ENCODE results near the gene RIPK3. TPM values are rescaled to one million over a fixed set of nuclear protein-coding genes. Genes with fewer than 3 reads are reported as not detected.

Gene RIPK3
- total RNA-seq, 1 donor from 2014 or later: 0.95 TPM

DNA sequence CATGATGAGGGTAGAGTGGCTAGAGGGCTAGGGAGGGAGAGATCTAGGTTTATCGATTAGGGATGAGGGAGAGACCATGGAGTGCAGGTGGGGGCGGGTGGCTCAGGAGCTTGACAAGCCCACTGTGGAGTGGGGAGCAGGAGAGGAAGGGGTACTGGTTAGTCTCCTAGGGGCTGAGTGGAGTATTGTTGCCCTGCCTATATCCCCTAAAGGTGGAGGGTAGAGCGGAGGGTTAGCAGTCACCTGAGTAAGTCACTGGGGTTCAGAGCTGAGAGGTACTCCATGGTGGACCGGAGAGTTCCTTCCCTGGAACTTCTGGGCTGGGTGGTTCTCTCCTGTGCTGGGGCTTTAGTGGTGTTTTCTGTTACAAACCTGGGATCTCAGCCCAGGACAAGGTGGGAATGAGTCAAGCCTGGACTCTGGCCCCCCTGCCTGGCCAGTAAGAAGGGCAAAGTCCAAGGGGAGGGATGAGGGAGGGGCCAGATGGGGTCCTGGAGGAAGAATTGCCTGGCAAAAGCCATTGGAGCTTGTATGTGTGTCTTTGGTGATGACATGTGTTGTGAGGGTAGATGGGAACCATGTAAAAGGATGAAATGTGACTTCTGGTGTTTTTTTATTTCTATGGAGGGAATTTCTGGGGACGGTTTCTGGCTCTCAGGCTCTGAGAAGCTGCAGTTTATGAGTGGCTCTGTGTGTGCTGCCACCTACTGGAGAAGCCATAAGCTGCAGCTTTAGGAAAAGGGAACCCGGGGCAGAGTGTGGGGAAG, 32.0 kb downstream of the RIPK3 start, which contains the start of gene CIDEB:
Gene CIDEB (minus strand): TSS at position 403 of the 767 bp plus-strand sequence. CDS start 119 bp downstream, at position 284.
- Histone ChIP-seq H3K79me2 (ENCODE audit: insufficient read depth, low read length) (no peaks in the 10 kb centered on the region), H3K4me3 (ENCODE audit: insufficient read depth, low read depth, low read length) (no peak within 1 kb of the TSS), H3K27me3 (ENCODE audit: insufficient read depth, low read length) (no peaks in the 10 kb centered on the region), H3K4me1 (ENCODE audit: insufficient read depth, low read length) (peaks cover 16% of the 10 kb centered on the region), H2AFZ (ENCODE audit: low read depth, low read length) (no peak within 1 kb of the TSS), H3K9me3 (ENCODE audit: insufficient read depth, low read depth, low read length) (no peaks in the 10 kb centered on the region), H4K20me1 (ENCODE audit: insufficient read depth, low read length) (peaks cover 46% of the 10 kb centered on the region), H3K27ac (ENCODE audit: low read depth, low read length) (no peak within 1 kb of the TSS), H3K9ac (ENCODE audit: low read length) (no peak within 1 kb of the TSS), H3K4me2 (ENCODE audit: low read length) (no peak within 1 kb of the TSS), H3K36me3 (ENCODE audit: insufficient read depth, low read length) (peaks cover 34% of the 10 kb centered on the region)
- Mint-ChIP-seq H3K27me3 (ENCODE audit: low read depth, unreplicated experiment) (no peaks in the 10 kb centered on the region), H3K9me3 (ENCODE audit: unreplicated experiment) (no peaks in the 10 kb centered on the region), H3K4me1 (ENCODE audit: low read depth, unreplicated experiment) (peaks cover 8% of the 10 kb centered on the region), H3K27ac (ENCODE audit: unreplicated experiment) (no peak within 1 kb of the TSS), H3K36me3 (ENCODE audit: low read depth, unreplicated experiment) (peaks cover 43% of the 10 kb centered on the region), H3K4me3 (ENCODE audit: unreplicated experiment) (peak within 1 kb of the TSS; percentile 27)
- TF ChIP-seq EZH2 (IDR thresholded peaks at IDR 0.05; ENCODE audit: insufficient read depth, low read length): no peak
- TF ChIP-seq CTCF (IDR thresholded peaks at IDR 0.05; ENCODE audit: insufficient read depth, low read depth, low read length): peak; percentile 97
- no peak for DNase-seq (ENCODE audit: low read depth)
- FAIRE-seq: peak; percentile 47

GRCh38 chr14:24307156-24307574, 32.6 kb downstream of the RIPK3 start:
- Histone ChIP-seq H3K36me3 (ENCODE audit: insufficient read depth, low read length) (peaks cover 39% of the 10 kb centered on the region), H3K4me3 (ENCODE audit: insufficient read depth, low read depth, low read length) (no peak overlapping the region), H3K27ac (ENCODE audit: low read depth, low read length) (no peak overlapping the region), H3K27me3 (ENCODE audit: insufficient read depth, low read length) (no peaks in the 10 kb centered on the region), H4K20me1 (ENCODE audit: insufficient read depth, low read length) (peaks cover 44% of the 10 kb centered on the region), H3K4me1 (ENCODE audit: insufficient read depth, low read length) (peaks cover 16% of the 10 kb centered on the region), H3K79me2 (ENCODE audit: insufficient read depth, low read length) (peaks cover 4% of the 10 kb centered on the region), H2AFZ (ENCODE audit: low read depth, low read length) (no peak overlapping the region), H3K4me2 (ENCODE audit: low read length) (no peak overlapping the region), H3K9ac (ENCODE audit: low read length) (no peak overlapping the region), H3K9me3 (ENCODE audit: insufficient read depth, low read depth, low read length) (no peaks in the 10 kb centered on the region)
- no peak for DNase-seq (ENCODE audit: low read depth)
- TF ChIP-seq CTCF (IDR thresholded peaks at IDR 0.05; ENCODE audit: insufficient read depth, low read depth, low read length) (no peak), EZH2 (IDR thresholded peaks at IDR 0.05; ENCODE audit: insufficient read depth, low read length) (no peak)
- no peak for FAIRE-seq
- Mint-ChIP-seq H3K27ac (ENCODE audit: unreplicated experiment) (no peak overlapping the region), H3K36me3 (ENCODE audit: low read depth, unreplicated experiment) (peaks cover 43% of the 10 kb centered on the region), H3K9me3 (ENCODE audit: unreplicated experiment) (no peaks in the 10 kb centered on the region), H3K4me1 (ENCODE audit: low read depth, unreplicated experiment) (peaks cover 8% of the 10 kb centered on the region), H3K27me3 (ENCODE audit: low read depth, unreplicated experiment) (no peaks in the 10 kb centered on the region), H3K4me3 (ENCODE audit: unreplicated experiment) (peak overlapping the region; percentile 27)

GRCh38 chr14:24304019-24304387, 35.8 kb downstream of the RIPK3 start:
- peaks cover 42% of the 10 kb centered on the region for H3K36me3 Mint-ChIP-seq (ENCODE audit: low read depth, unreplicated experiment)
- H3K4me1 ChIP-seq (ENCODE audit: insufficient read depth, low read length): peaks cover 17% of the 10 kb centered on the region
- no peak overlapping the region for H3K4me3 Mint-ChIP-seq (ENCODE audit: unreplicated experiment)
- H3K4me3 ChIP-seq (ENCODE audit: insufficient read depth, low read depth, low read length): no peak overlapping the region
- no peak for TF ChIP-seq EZH2 (IDR thresholded peaks at IDR 0.05; ENCODE audit: insufficient read depth, low read length)
- TF ChIP-seq CTCF (IDR thresholded peaks at IDR 0.05; ENCODE audit: insufficient read depth, low read depth, low read length): no peak
- H3K27me3 Mint-ChIP-seq (ENCODE audit: low read depth, unreplicated experiment): no peaks in the 10 kb centered on the region
- FAIRE-seq (no peak), DNase-seq (ENCODE audit: low read depth) (no peak)
- no peak overlapping the region for H3K27ac ChIP-seq (ENCODE audit: low read depth, low read length)
- no peak overlapping the region for H3K27ac Mint-ChIP-seq (ENCODE audit: unreplicated experiment)
- H2AFZ ChIP-seq (ENCODE audit: low read depth, low read length): no peak overlapping the region
- no peaks in the 10 kb centered on the region for H3K9me3 ChIP-seq (ENCODE audit: insufficient read depth, low read depth, low read length)
- H4K20me1 ChIP-seq (ENCODE audit: insufficient read depth, low read length): peaks cover 30% of the 10 kb centered on the region
- no peak overlapping the region for H3K4me2 ChIP-seq (ENCODE audit: low read length)
- peaks cover 47% of the 10 kb centered on the region for H3K36me3 ChIP-seq (ENCODE audit: insufficient read depth, low read length)
- H3K27me3 ChIP-seq (ENCODE audit: insufficient read depth, low read length): no peaks in the 10 kb centered on the region
- peaks cover 31% of the 10 kb centered on the region for H3K79me2 ChIP-seq (ENCODE audit: insufficient read depth, low read length)
- no peak overlapping the region for H3K9ac ChIP-seq (ENCODE audit: low read length)
- no peaks in the 10 kb centered on the region for H3K9me3 Mint-ChIP-seq (ENCODE audit: unreplicated experiment)
- peaks cover 14% of the 10 kb centered on the region for H3K4me1 Mint-ChIP-seq (ENCODE audit: low read depth, unreplicated experiment)

Data from astrocyte (in vitro differentiated cells and primary cell).